ENCODE data around the gene ELP1.

The ELP1 gene

DNA sequence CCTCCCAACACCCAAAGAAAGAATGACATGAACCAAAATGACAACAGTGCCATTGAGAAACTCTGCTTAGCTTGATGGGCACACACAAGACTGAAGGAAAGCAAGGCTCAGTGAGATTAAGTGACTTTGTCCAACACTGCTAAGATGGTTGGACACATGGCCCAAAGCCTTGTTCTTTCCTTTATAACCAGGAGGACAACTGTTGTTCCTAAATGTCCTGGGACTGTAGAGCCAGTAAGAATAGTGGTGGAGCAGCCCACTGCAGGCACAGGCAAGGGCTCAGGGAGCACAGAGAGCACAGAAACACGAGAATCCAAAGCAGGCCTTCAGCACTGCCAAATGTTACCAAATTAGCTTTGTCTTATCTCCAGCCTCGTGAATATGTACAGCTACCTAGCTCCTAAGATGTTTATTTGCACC is 67.9 kb downstream of the ELP1 start:
- no peak for DNase-seq (ENCODE audit: extremely low read depth, insufficient read length)
- Histone ChIP-seq H3K4me3 (replicated peaks; ENCODE audit: low read depth, low read length) (no peak overlapping the region), H3K36me3 (ENCODE audit: control insufficient read depth, insufficient read depth, low read length) (no peaks in the 10 kb centered on the region; the same call in 1 of the 2 replicates), H3K27me3 (replicated peaks; ENCODE audit: control insufficient read depth, insufficient read depth, low read length) (no peaks in the 10 kb centered on the region)
- TF ChIP-seq, protein P1, sequence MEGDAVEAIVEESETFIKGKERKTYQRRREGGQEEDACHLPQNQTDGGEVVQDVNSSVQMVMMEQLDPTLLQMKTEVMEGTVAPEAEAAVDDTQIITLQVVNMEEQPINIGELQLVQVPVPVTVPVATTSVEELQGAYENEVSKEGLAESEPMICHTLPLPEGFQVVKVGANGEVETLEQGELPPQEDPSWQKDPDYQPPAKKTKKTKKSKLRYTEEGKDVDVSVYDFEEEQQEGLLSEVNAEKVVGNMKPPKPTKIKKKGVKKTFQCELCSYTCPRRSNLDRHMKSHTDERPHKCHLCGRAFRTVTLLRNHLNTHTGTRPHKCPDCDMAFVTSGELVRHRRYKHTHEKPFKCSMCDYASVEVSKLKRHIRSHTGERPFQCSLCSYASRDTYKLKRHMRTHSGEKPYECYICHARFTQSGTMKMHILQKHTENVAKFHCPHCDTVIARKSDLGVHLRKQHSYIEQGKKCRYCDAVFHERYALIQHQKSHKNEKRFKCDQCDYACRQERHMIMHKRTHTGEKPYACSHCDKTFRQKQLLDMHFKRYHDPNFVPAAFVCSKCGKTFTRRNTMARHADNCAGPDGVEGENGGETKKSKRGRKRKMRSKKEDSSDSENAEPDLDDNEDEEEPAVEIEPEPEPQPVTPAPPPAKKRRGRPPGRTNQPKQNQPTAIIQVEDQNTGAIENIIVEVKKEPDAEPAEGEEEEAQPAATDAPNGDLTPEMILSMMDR (IDR thresholded peaks at IDR 0.05; ENCODE audit: insufficient read depth, low read length, poor library complexity, severe bottlenecking), result no peak

DNA sequence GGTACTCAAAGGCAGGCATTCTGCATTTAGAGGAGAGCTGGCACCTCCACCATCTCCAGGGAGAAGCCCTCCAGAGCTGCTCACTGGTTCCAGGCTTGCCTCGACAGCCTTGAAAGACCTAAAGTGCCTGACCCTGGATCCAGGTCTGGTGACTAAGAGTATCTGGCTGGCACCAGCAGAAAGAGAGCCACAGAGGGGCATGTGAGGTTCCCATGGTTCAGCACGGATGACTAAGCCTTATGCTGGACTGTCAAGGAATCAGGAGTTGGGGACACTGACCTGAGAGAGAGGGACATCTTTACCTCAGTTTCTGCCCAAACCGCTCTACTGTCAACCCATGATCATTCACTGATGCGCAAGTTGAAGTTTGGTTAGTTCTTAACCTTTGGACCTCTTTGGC is 68.9 kb downstream of the ELP1 start:
- no peaks in the 10 kb centered on the region for H3K27me3 ChIP-seq (replicated peaks; ENCODE audit: control insufficient read depth, insufficient read depth, low read length)
- TF ChIP-seq, protein P1 (IDR thresholded peaks at IDR 0.05; ENCODE audit: insufficient read depth, low read length, poor library complexity, severe bottlenecking), result no peak
- no peak overlapping the region for H3K4me3 ChIP-seq (replicated peaks; ENCODE audit: low read depth, low read length)
- no peaks in the 10 kb centered on the region; the same call in 1 of the 2 replicates for H3K36me3 ChIP-seq (ENCODE audit: control insufficient read depth, insufficient read depth, low read length)
- DNase-seq (ENCODE audit: extremely low read depth, insufficient read length), result no peak

DNA sequence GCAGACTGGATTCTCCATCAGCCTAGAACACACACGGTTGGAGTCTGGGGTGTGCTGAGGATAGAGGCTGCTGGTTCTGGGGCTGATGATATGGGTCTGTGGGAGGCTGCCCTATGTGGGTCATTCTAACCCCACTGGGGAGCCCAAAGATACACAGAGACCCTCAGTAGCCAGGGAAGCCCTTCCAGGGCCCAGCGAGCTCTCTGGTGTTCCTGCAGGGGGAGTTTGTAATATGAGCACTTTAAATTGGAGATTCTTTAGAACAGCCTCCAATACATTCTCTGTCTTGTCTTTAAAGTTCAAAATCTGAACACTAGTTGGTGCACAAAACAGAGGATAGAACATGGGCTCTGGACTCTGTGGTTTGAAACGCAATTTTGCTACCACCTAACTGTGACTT is 69.5 kb downstream of the ELP1 start:
- no peak for DNase-seq (ENCODE audit: extremely low read depth, insufficient read length)
- TF ChIP-seq, protein P1 (IDR thresholded peaks at IDR 0.05; ENCODE audit: insufficient read depth, low read length, poor library complexity, severe bottlenecking), result no peak
- no peak overlapping the region for H3K4me3 ChIP-seq (replicated peaks; ENCODE audit: low read depth, low read length)
- H3K27me3 ChIP-seq (replicated peaks; ENCODE audit: control insufficient read depth, insufficient read depth, low read length), result no peaks in the 10 kb centered on the region
- H3K36me3 ChIP-seq (ENCODE audit: control insufficient read depth, insufficient read depth, low read length), result no peaks in the 10 kb centered on the region; the same call in 1 of the 2 replicates

- no peak for DNase-seq (ENCODE audit: extremely low read depth, insufficient read length)
- TF ChIP-seq, protein P1 (IDR thresholded peaks at IDR 0.05; ENCODE audit: insufficient read depth, low read length, poor library complexity, severe bottlenecking), result no peak
- no peaks in the 10 kb centered on the region for H3K36me3 ChIP-seq (ENCODE audit: control insufficient read depth, insufficient read depth, low read length)
- H3K4me3 ChIP-seq (replicated peaks; ENCODE audit: low read depth, low read length), result no peak overlapping the region
- no peaks in the 10 kb centered on the region for H3K27me3 ChIP-seq (replicated peaks; ENCODE audit: control insufficient read depth, insufficient read depth, low read length)
Observed at GRCh38 chr9:108863891-108864290, 70.0 kb downstream of the ELP1 start.

- TF ChIP-seq, protein P1 (IDR thresholded peaks at IDR 0.05; ENCODE audit: insufficient read depth, low read length, poor library complexity, severe bottlenecking), result no peak
- no peak for DNase-seq (ENCODE audit: extremely low read depth, insufficient read length)
- H3K36me3 ChIP-seq (ENCODE audit: control insufficient read depth, insufficient read depth, low read length), result no peaks in the 10 kb centered on the region
- H3K27me3 ChIP-seq (replicated peaks; ENCODE audit: control insufficient read depth, insufficient read depth, low read length), result no peaks in the 10 kb centered on the region
- H3K4me3 ChIP-seq (replicated peaks; ENCODE audit: low read depth, low read length), result no peak within 1 kb of the TSS
Observed at GRCh38 chr9:108861997-108862396, 71.9 kb downstream of the ELP1 start, which contains the start of gene ACTL7A. Gene ACTL7A (plus strand): TSS chr9:108862266. CDS start chr9:108862323, 57 bp downstream.

GRCh38 chr9:108861464-108861863 is 72.5 kb downstream of the ELP1 start:
- TF ChIP-seq, protein P1 (IDR thresholded peaks at IDR 0.05; ENCODE audit: insufficient read depth, low read length, poor library complexity, severe bottlenecking), result no peak
- Histone ChIP-seq H3K36me3 (ENCODE audit: control insufficient read depth, insufficient read depth, low read length) (no peaks in the 10 kb centered on the region), H3K27me3 (replicated peaks; ENCODE audit: control insufficient read depth, insufficient read depth, low read length) (no peaks in the 10 kb centered on the region), H3K4me3 (replicated peaks; ENCODE audit: low read depth, low read length) (no peak overlapping the region)
- DNase-seq (ENCODE audit: extremely low read depth, insufficient read length), result no peak
